ENCODE measurements around the gene CENATAC. TPM values are rescaled to one million over a fixed set of nuclear protein-coding genes. Genes with fewer than 3 reads are reported as not detected.

The CENATAC gene
- total and polyA plus RNA-seq, 9 of the 15 experiments (the other 6 are each of a cell fraction or from before 2014, with no cell fraction given) = 2.4 to 25.5 (median 13.7) TPM

GRCh38 chr11:119018074-119018938 lies 20.4 kb downstream of the CENATAC start, which contains the start of the genes RPS25 and TRAPPC4 (continued):
- TF ChIP-seq TGIF2 (CRISPR knock-in tag; IDR thresholded peaks at IDR 0.05) (no peak), ZNF668 (CRISPR knock-in tag; IDR thresholded peaks at IDR 0.05) (no peak), HIVEP1 (CRISPR knock-in tag; IDR thresholded peaks at IDR 0.05) (no peak), TRIM28 (IDR thresholded peaks at IDR 0.05) (peak; percentile 40), CTBP1 (IDR thresholded peaks at IDR 0.05; ENCODE audit: borderline replicate concordance) (peak; percentile 79), ZBTB5 (IDR thresholded peaks at IDR 0.05) (no peak), HDGF (IDR thresholded peaks at IDR 0.05) (no peak), ZNF121 (CRISPR knock-in tag; conservative IDR thresholded peaks at IDR 0.05) (no peak), ZNF12 (CRISPR knock-in tag; IDR thresholded peaks at IDR 0.05) (no peak; the same call in 1 of the 2 replicates), CSDE1 (IDR thresholded peaks at IDR 0.05) (peak in 1 of 2 experiments; percentile 14; a peak in 1 of 4 replicates), ZNF354B (CRISPR knock-in tag; IDR thresholded peaks at IDR 0.05) (no peak), MCM2 (IDR thresholded peaks at IDR 0.05; ENCODE audit: low read depth) (no peak), CHD7 (IDR thresholded peaks at IDR 0.05; ENCODE audit: low read depth, low read length) (no peak), NCOA2 (IDR thresholded peaks at IDR 0.05; ENCODE audit: partially characterized antibody in 2 of 2) (no peak), MBD2 (IDR thresholded peaks at IDR 0.05; ENCODE audit: borderline replicate concordance, low read depth) (peak; percentile 74; the same call in 1 of the 2 replicates)
